OCI-M2 (cell line): ENCODE measurements around the gene NUMB.

ENCODE experiments used
- DNase-seq: peaks from one replicate; lab custom pipeline; 2025; ENCODE audit not compliant: unreplicated experiment; lab: John Stamatoyannopoulos, UW

The NUMB gene

DNA sequence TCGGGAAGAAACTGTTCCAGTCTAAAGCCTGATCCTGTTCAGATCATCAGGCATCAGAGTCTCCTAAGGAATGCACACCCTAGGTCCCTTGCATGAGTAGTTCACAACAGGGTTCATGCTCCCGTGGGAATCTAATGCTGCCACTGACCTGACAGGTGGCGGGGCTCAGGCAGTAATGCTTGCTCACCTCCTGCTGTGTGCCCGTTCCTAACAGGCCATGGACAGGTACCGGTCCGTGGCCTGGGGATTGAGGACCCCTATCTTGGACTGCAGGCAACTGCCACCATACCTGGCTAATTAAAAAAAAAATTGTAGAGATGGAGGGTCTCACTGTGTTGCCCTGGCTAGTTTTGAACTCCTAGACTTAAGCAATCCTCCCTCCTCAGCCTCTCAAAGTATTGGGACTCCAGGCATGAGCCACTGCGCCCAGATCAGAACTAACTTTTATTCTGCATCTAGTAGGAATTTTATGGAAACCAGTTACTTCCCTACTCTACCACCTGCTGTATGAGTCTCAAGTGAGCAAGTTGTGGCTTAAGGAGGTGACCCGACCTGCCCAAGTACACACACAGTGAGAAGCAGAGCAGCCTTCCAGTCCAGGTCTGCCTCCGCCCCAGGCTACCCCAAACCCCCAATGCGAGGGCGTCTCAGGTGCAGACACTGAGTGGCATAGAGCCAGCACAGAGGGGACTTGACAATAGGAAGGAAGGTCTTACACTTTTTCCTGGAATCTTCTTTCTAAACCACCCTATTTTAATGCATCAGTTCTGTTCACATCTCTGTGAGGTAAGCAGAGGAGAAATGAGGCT lies 223.6 kb downstream of the NUMB start:
- DNase-seq, result no peak

DNA sequence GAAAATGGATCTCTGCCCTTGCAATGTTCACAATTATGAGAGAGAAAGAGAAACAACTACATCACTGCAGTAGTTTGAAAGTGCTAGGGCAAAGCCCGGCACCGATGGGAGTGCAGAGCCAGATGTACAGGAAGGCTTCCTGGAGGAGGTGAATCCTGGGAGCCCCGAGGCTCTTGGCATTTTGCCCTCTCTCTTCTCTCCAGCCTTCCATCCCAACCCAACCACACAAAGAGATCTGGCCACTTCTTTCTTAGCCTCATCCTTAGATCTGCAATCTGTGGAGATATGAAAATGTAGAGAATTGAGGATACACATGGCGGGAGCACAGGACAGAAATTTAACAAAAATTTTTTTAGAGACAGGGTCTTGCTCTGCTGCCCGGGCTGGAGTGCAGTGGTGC lies 224.3 kb downstream of the NUMB start:
- no peak for DNase-seq

DNA sequence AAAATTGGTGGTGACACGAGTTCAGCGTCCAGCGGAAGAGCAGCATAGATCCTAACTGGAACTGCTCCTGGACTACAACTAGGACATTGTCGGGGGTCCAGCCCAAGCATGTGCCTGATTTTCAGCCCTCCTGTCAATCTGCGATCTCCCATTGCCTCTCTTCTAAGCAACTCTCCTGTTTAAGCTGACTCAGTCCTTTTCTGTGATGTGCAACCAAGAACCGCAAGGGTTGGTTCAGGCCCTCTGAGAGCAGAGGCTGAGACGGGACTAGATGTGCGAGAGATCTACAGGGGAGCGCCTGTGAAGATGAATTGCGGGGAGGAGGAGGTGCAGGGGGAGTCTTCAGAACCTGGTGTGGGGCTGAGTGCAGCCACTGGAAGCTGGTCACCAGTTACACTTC lies 224.8 kb downstream of the NUMB start:
- no peak for DNase-seq

DNA sequence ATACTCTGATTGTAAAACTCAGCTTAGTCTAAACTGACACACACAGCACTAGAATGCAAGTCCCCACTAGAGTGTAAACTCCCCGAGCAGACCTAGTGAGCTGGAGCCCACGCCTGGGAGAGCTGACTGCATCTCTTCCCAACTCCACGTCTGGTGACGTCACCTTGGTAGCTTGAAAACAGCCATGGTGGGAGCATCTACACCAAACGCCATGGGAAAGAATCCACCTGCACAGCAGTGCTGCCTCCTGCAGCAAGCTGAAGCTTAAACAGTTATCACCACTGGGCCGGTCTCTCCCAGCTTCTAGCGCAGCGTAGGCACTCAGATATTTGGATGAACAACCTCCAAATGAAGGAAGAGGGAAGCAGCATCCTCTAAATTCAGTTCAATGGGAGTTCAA lies 225.4 kb downstream of the NUMB start:
- DNase-seq, result no peak

DNA sequence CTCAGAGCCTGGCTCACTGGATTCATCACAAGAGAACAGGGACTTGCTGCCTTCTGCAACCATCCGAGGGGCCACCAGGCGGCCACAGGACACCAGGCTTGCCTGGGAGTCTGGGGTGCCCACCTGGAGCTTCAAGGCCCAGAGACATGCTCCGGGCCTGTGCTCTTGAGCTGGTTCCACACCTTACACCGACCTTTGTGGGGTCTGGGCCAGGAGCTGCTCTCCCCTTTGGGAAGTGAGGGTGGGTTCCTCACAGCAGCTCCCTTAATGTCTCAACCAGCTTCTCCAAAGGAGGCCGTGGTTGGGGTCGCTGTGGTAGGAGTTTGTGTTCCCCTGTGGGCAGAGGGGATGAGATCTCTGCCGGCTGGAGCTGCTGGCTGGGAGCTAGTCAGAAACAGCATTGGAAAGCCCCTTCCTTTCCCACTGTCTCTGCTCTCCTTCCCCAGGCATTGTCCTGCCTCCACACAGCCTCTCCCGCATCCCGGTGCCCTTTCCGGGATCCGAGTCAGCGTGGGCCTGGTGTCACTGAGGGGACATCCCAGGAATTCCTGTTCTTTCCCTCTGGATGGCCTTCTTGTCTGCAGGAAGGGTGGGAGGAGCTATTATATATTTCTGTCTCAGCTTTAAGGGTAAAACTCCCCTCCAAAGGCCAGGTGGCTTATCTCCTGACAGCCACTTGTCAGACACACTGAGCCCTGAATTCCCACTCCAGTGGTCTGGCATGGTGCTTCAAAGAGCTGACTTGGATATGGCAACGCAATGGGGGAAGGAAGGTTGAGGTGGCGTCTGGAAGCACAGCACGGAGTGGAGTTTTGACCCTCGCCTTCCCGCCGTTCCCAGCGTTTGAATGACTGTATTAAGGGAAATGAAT lies 226.1 kb downstream of the NUMB start:
- no peak for DNase-seq

DNA sequence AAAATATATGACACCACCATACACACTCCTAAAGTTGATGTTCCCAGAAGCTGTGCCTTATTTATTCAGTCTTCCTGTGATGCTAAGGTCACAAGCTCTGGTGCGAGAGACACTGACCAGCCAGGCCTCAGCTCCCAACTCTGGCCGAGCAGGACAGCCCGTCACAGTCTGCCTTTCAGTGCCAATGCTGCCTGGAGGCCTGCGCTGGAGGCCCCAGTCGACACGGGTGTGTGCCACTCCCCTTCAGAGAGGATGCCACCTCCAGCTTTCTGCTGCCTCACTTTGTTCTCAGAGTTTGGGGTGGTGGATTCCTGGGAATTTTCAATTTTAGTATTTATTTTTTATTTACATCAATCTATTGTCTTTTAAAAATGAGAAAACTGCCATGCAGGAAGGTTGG lies 228.3 kb downstream of the NUMB start:
- no peak for DNase-seq

DNA sequence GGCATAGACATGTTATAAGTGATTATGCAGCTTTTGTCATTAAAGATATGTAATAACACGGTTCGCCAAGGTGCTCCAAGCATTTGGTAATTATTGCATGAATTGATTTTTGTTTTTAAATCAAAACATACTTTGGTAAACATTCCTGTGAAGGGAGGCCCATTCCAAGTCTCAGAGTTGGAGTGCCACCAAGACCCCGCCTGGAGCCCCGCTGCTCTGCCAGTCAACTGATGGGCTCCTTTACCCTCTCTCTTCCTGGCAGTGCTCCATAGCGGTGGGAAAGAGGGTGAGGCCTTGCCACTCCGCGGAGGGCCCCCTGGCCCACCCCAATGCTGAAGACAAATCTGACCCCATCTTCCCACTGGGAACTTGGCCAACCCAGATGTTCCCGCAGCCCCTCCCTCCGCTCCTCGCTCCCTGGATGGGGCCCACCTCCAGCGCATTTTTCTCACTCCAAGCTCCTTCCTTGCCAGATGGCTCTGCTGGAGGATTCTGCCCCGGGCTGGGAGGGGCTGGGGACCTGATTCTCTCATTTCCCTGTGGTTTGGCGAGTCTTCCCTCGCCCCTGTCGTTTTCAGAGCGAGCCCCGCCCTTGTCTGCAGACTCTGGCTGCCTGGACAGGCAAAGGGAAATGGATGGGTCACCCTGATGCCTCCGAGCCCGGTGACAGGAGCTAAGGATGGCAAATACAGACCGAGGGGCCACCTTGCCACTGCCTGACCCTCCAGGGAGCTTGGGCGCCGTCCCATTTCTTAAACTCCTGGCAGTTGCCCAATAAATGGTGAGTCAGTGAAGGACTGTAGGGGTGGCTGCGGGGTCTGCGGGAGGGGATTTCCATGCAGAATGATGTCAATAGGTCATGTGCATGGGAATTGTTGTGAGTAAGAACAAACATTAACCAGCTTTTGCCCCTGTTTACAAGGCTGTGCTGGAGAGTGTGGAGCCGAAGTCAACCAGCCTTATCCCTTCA lies 230.2 kb downstream of the NUMB start:
- no peak for DNase-seq

DNA sequence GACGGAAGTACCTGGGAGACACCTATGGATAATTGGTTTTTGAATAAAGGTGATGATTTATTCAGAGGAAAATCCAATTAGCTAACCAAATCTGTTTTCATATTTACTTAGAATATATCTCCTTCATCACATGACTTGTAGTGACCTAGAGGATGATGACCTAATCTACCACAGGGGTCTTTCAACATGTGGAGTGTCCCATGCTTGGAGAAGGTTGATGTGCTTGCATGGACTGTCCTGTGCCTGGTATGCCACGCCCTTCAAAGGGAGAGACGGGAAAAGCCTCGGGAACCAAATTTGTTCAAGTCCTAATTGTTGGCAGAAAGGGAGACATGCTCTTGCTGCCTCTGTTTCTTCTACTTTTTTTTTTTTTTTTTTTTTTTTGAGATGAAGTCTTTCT lies 232.8 kb downstream of the NUMB start:
- DNase-seq, result no peak
